K562 (cell line): ENCODE data around the gene MCIDAS. TPM values are rescaled to one million over a fixed set of nuclear protein-coding genes. Genes with fewer than 3 reads are reported as not detected.
A peak's percentile ranks its signal among the peaks of the same experiment; 100 is the strongest.

ENCODE experiments used
- HNRNPLL ChIP-seq: fragments of 200-400 bp; formaldehyde crosslinking; IDR thresholded peaks from 2 replicates; pipeline ENCODE4 v1.6.1; 2017; ENCODE audit warnings: low read length, low read depth, mild to moderate bottlenecking; ENCODE audit not compliant: poor library complexity, severe bottlenecking
- JUND ChIP-seq, 2 experiments: IDR thresholded peaks; 2 replicates in 1 of 2; 3 replicates in 1 of 2; pipeline ENCODE4 v1.6.1; 2011; ENCODE audit warnings: borderline replicate concordance in 2 of 2, low read depth in 2 of 2, low read length in 2 of 2, improper control_type of control experiment in 1 of 2, missing biosample characterization in 1 of 2, missing genetic modification characterization in 1 of 2, missing genetic modification reagents in 1 of 2
- MEIS2 ChIP-seq: fragments of 450-650 bp; IDR thresholded peaks from 2 replicates; pipeline ENCODE4 v1.6.1; 2014; ENCODE audit warnings: mild to moderate bottlenecking; ENCODE audit not compliant: partially characterized antibody
- MTA2 ChIP-seq: fragments of 450-650 bp; IDR thresholded peaks from 2 replicates; pipeline ENCODE4 v1.6.1; 2016; ENCODE audit warnings: low read depth
- POLR2G ChIP-seq: fragments of 200-400 bp; formaldehyde crosslinking; IDR thresholded peaks from 2 replicates; pipeline ENCODE4 v1.6.1; 2017; ENCODE audit warnings: low read depth, mild to moderate bottlenecking, antibody characterized with exemption, low read length, moderate library complexity
- POU5F1 ChIP-seq: fragments of 150-350 bp; IDR thresholded peaks from 2 replicates; pipeline ENCODE4 v1.6.1; 2014; ENCODE audit warnings: borderline replicate concordance, low read length, low read depth, mild to moderate bottlenecking; ENCODE audit not compliant: partially characterized antibody
- RBFOX2 ChIP-seq: fragments of 200-400 bp; formaldehyde crosslinking; IDR thresholded peaks from 2 replicates; pipeline ENCODE4 v1.6.1; 2017; ENCODE audit warnings: low read depth, mild to moderate bottlenecking, low read length, moderate library complexity
- RBM25 ChIP-seq: fragments of 200-400 bp; formaldehyde crosslinking; IDR thresholded peaks from 2 replicates; pipeline ENCODE4 v1.6.1; 2018; ENCODE audit warnings: low read length, low read depth, moderate library complexity; ENCODE audit not compliant: severe bottlenecking
- SP2 ChIP-seq: IDR thresholded peaks from 2 replicates; pipeline ENCODE4 v1.6.1; 2011; ENCODE audit warnings: mild to moderate bottlenecking, low read depth, low read length, moderate library complexity; ENCODE audit not compliant: poor library complexity, severe bottlenecking; ENCODE audit errors: extremely low read depth
- STAG1 ChIP-seq: sonication (generic); formaldehyde crosslinking; IDR thresholded peaks from 2 replicates; pipeline ENCODE4 v1.5.0; 2020; ENCODE audit warnings: missing genetic modification reagents, borderline replicate concordance
- TRIM28 ChIP-seq: fragments of 450-650 bp; IDR thresholded peaks from 2 replicates; pipeline ENCODE4 v1.6.1; 2017
- ZNF12 ChIP-seq: sonication (generic); formaldehyde crosslinking; IDR thresholded peaks from 2 replicates; pipeline ENCODE4 v1.4.0; 2020; ENCODE audit warnings: mild to moderate bottlenecking, missing genetic modification reagents
- ZNF764 ChIP-seq: fragments of 250-450 bp; sonication (Bioruptor Pico); IDR thresholded peaks from 2 replicates; pipeline ENCODE4 v1.4.0; 2020; ENCODE audit warnings: low read depth, mild to moderate bottlenecking, moderate library complexity
- polyA plus RNA-seq, 8 experiments: library from polyadenylated mRNA; depleted of rRNA in 4 of 8; stranded (reverse) in 5 of 8; unstranded in 3 of 8; fragments of >200 nt; fragmentation: Nextera tagmentation in 2 of 8; fragmentation: Illumina TruSeq in 1 of 8; extraction: Ambion mirVana in 2 of 8; extraction: Trizol in 1 of 8; gene quantifications; 2 replicates each; pipeline versions ENCODE4 v1.2.1 to v1.2.3, GENCODE V29; 2011 to 2014; ENCODE audit warnings: inconsistent platforms in 1 of 8, missing spikeins in 1 of 8
- total RNA-seq, 7 experiments: library from RNA; depleted of rRNA in 6 of 7; stranded (reverse); fragments of >200 nt in 6 of 7; fragmentation: Illumina TruSeq in 2 of 7; extraction: Trizol in 2 of 7; gene quantifications; 2 replicates each; pipeline versions ENCODE4 v1.2.1 to v1.2.3, GENCODE V29; 2011 to 2021; ENCODE audit warnings: low replicate concordance in 1 of 7
- TF ChIP-seq, protein P1 (sequence below), 2 experiments: fragments of 150-350 bp in 1 of 2; IDR thresholded peaks; 2 replicates each; pipeline ENCODE4 v1.6.1; 2012 to 2016; ENCODE audit warnings: low read depth in 2 of 2, low read length in 2 of 2, mild to moderate bottlenecking in 1 of 2, moderate library complexity in 1 of 2
- TF ChIP-seq, protein P2 (sequence below): sonication (generic); formaldehyde crosslinking; IDR thresholded peaks from 2 replicates; pipeline ENCODE4 v1.8.0; 2022; ENCODE audit warnings: missing genetic modification reagents, mild to moderate bottlenecking, borderline replicate concordance

Gene MCIDAS
- total and polyA plus RNA-seq, 9 of the 15 experiments (the other 6 are each of a cell fraction or from before 2014, with no cell fraction given) = 0.07 to 1.5 (median 0.69) TPM

DNA sequence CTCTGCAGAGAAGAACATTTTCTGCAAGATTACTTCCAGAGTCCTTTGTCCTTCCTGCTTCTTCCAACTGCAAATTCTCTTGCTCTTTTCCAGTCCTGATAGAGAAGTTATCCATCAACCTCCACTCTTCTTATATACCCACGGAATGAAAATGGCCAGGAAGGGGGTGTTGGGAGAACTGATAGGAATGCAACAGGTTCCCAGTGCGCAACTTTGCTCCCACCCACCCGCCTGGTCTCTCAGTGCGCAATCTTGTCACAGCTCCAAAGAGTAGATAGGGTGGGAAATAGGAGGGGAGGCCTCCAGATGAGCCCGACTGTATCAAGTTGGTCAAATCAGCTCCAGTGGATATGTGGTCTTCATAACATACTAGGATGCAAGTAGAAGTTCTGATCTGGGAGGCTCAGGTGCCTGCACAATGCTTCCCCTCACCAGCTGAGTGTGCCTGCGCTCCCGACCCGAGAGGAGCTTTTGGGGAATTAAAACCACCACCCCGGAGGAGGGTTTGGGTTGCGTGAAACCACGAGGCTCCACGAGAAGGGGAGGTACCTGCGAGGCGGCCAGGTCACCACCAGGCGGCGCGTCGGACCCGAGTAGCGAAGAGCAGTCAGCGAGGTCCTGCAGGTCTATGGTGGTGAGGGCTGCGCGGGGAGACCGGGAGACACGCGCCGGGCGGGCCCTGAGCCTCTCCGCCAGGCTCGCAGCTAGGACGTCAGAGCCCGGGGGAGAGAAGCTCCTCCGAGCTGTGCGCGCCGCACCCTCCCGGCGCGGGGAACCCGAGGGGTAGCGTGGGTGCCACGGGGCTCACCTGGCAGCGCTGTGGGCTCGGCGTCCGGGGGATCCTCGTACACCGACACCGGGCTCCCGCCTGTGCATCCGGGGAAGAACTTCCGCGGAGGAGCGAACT is 835 bp downstream of the MCIDAS start (continued):
- TF ChIP-seq, protein P1, sequence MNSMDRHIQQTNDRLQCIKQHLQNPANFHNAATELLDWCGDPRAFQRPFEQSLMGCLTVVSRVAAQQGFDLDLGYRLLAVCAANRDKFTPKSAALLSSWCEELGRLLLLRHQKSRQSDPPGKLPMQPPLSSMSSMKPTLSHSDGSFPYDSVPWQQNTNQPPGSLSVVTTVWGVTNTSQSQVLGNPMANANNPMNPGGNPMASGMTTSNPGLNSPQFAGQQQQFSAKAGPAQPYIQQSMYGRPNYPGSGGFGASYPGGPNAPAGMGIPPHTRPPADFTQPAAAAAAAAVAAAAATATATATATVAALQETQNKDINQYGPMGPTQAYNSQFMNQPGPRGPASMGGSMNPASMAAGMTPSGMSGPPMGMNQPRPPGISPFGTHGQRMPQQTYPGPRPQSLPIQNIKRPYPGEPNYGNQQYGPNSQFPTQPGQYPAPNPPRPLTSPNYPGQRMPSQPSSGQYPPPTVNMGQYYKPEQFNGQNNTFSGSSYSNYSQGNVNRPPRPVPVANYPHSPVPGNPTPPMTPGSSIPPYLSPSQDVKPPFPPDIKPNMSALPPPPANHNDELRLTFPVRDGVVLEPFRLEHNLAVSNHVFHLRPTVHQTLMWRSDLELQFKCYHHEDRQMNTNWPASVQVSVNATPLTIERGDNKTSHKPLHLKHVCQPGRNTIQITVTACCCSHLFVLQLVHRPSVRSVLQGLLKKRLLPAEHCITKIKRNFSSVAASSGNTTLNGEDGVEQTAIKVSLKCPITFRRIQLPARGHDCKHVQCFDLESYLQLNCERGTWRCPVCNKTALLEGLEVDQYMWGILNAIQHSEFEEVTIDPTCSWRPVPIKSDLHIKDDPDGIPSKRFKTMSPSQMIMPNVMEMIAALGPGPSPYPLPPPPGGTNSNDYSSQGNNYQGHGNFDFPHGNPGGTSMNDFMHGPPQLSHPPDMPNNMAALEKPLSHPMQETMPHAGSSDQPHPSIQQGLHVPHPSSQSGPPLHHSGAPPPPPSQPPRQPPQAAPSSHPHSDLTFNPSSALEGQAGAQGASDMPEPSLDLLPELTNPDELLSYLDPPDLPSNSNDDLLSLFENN (IDR thresholded peaks at IDR 0.05; ENCODE audit: low read depth in 2 of 2, low read length in 2 of 2) = no peak
- no peak for TF ChIP-seq SP2
- TF ChIP-seq POU5F1 = no peak
- TF ChIP-seq JUND (IDR thresholded peaks at IDR 0.05; ENCODE audit: borderline replicate concordance, low read depth, low read length) = 0 out of 2 replicates have a peak, but pooled peaks have one; percentile 20
- no peak for TF ChIP-seq JUND (tag; IDR thresholded peaks at IDR 0.05; ENCODE audit: borderline replicate concordance, low read depth, low read length)
- TF ChIP-seq MTA2 = no peak
- peak; percentile 78 for TF ChIP-seq POLR2G
- TF ChIP-seq RBM25 = no peak
- TF ChIP-seq MEIS2 = no peak
- TF ChIP-seq, protein P2, sequence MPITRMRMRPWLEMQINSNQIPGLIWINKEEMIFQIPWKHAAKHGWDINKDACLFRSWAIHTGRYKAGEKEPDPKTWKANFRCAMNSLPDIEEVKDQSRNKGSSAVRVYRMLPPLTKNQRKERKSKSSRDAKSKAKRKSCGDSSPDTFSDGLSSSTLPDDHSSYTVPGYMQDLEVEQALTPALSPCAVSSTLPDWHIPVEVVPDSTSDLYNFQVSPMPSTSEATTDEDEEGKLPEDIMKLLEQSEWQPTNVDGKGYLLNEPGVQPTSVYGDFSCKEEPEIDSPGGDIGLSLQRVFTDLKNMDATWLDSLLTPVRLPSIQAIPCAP (CRISPR knock-in tag) = no peak
- TF ChIP-seq STAG1 (CRISPR knock-in tag) = peak; percentile 72; the same call in 1 of the 2 replicates
- TF ChIP-seq RBFOX2 = peak; percentile 72
- TF ChIP-seq ZNF764 (CRISPR knock-in tag) = no peak
- TF ChIP-seq ZNF12 = 0 out of 2 replicates have a peak, but pooled peaks have one; percentile 49
- no peak for TF ChIP-seq TRIM28
- peak; percentile 40 for TF ChIP-seq HNRNPLL
